GM10248 (cell line): ENCODE measurements around the gene CFAP65.

ENCODE experiments used
- CTCF ChIA-PET: fragments of 300-600 bp; sonication (Branson Sonifier 250); formaldehyde crosslinking; extraction: SDS; loops from one replicate; lab custom pipeline; 2021; ENCODE audit warnings: antibody characterized with exemption; lab: Yijun Ruan, JAX
- POLR2A ChIA-PET: fragments of 350-650 bp; sonication (Branson Sonifier 250); formaldehyde crosslinking; extraction: SDS; loops from one replicate; lab custom pipeline; 2020; ENCODE audit warnings: antibody characterized with exemption; lab: Yijun Ruan, JAX
- DNase-seq: peaks from one replicate; pipeline ENCODE4 v3.0.0; 2012; ENCODE audit errors: extremely low spot score
- TF ChIP-seq, protein P1 (sequence below): IDR thresholded peaks from 2 replicates; pipeline ENCODE4 v1.5.1; 2012; ENCODE audit warnings: mild to moderate bottlenecking, low read depth; ENCODE audit errors: extremely low read depth, missing control alignments, control extremely low read depth

The CFAP65 gene

GRCh38 chr2:219054956-219055903 is 13.9 kb upstream of the CFAP65 start:
- POLR2A ChIA-PET: interaction anchor here (0.5 kb wide), 1 partner anchor 375 kb away, joined by 5 read pairs; no protein-coding TSS in a partner anchor
- DNase-seq: no peak
- CTCF ChIA-PET: interaction anchor here (0.9 to 9.6 kb wide), 12 partner anchors 9 to 104 kb away, joined by 3 to 144 read pairs (median 6); no protein-coding TSS in a partner anchor
- TF ChIP-seq, protein P1, sequence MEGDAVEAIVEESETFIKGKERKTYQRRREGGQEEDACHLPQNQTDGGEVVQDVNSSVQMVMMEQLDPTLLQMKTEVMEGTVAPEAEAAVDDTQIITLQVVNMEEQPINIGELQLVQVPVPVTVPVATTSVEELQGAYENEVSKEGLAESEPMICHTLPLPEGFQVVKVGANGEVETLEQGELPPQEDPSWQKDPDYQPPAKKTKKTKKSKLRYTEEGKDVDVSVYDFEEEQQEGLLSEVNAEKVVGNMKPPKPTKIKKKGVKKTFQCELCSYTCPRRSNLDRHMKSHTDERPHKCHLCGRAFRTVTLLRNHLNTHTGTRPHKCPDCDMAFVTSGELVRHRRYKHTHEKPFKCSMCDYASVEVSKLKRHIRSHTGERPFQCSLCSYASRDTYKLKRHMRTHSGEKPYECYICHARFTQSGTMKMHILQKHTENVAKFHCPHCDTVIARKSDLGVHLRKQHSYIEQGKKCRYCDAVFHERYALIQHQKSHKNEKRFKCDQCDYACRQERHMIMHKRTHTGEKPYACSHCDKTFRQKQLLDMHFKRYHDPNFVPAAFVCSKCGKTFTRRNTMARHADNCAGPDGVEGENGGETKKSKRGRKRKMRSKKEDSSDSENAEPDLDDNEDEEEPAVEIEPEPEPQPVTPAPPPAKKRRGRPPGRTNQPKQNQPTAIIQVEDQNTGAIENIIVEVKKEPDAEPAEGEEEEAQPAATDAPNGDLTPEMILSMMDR: no peak

GRCh38 chr2:219049282-219049681 is 8.0 kb upstream of the CFAP65 start:
- POLR2A ChIA-PET: no interaction called here
- TF ChIP-seq, protein P1: no peak
- CTCF ChIA-PET: interaction anchor here (1.1 to 2.0 kb wide), 5 partner anchors 9 to 105 kb away, joined by 3 to 9 read pairs (median 5); partner anchors contain the start of gene IHH
- no peak for DNase-seq

GRCh38 chr2:219045937-219046550 is 4.7 kb upstream of the CFAP65 start:
- ChIA-PET POLR2A (no interaction called here), CTCF (interaction anchor here (0.8 to 2.5 kb wide), 6 partner anchors 10 to 109 kb away, joined by 3 to 10 read pairs (median 4); no protein-coding TSS in a partner anchor)
- TF ChIP-seq, protein P1: no peak
- no peak for DNase-seq

DNA sequence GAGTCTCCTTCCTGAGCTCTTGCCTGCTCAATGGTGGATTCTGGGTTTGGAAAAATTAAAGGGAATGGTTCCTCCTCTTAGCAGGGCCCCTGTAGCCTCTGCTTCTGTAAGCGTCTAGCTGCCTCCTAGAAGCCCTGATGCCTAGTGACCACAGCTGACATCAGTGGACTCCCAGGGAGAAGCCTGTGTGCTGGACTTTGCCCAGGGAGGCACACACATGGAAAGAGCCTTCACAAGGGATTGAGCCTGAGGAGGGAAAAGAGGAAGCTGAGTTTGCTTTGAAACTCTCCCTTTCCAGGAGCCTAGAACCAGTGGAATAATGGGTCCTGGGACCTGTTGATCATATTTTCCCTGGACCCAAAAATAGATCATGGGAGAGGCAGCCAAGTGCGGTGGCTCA is 1.4 kb upstream of the CFAP65 start:
- CTCF ChIA-PET: interaction anchor here (0.9 to 3.9 kb wide), 8 partner anchors 13 to 191 kb away, joined by 3 to 17 read pairs (median 5); no protein-coding TSS in a partner anchor
- POLR2A ChIA-PET: no interaction called here

DNA sequence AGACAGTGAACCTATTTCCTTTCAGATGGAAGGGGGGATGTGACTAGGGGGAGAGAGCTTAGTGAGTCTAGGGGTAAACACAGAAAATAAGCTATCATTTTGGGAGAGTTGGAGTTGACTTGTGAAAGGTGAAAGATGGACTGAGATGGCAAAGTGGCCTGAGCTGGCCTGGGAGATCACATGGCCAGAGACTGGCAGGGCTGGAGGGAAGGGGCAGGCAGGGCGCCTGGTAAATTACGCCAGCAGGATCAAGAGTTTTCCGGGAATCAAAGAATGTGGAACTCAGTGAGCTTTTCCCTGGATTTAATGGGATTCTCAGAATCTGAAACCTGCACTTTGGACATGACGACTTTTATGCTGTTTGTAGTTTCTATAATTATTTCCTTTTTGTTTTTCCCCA is 841 bp upstream of the CFAP65 start:
- ChIA-PET CTCF (interaction anchor here (0.8 to 3.9 kb wide), 8 partner anchors 12 to 118 kb away, joined by 3 to 17 read pairs (median 6); no protein-coding TSS in a partner anchor), POLR2A (no interaction called here)
- no peak for DNase-seq
- TF ChIP-seq, protein P1: no peak

More for the DNA sequence above, 1.4 kb upstream of the CFAP65 start:
- no peak for DNase-seq
- TF ChIP-seq, protein P1: no peak

- TF ChIP-seq, protein P1: no peak
- POLR2A ChIA-PET: no interaction called here
Measured at GRCh38 chr2:219038600-219038999, 2.7 kb downstream of the CFAP65 start.

More at GRCh38 chr2:219038600-219038999, 2.7 kb downstream of the CFAP65 start:
- no peak for DNase-seq
- CTCF ChIA-PET: interaction anchor here (0.9 to 1.4 kb wide), 3 partner anchors 9 to 20 kb away, joined by 3 to 5 read pairs (median 5); no protein-coding TSS in a partner anchor
